Measurements from ENCODE around the gene RNASE7. TPM values are rescaled to one million over a fixed set of nuclear protein-coding genes. Genes with fewer than 3 reads are reported as not detected.

Gene RNASE7, protein sequence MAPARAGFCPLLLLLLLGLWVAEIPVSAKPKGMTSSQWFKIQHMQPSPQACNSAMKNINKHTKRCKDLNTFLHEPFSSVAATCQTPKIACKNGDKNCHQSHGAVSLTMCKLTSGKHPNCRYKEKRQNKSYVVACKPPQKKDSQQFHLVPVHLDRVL
- total RNA-seq (not detected), polyA plus RNA-seq (ENCODE audit: insufficient read depth in 1 of 8, insufficient read length in 8 of 8, low replicate concordance in 1 of 8) (under 1 TPM in 3 of 8 donors, not detected in 5; 0.13 to 0.27 (median 0.18) TPM)
- long read RNA-seq, donor 1 = 0 reads
- long read RNA-seq, donor 2 = 0 reads
- long read RNA-seq, donor 3 = 0 reads
- long read RNA-seq, donor 4 = 0 reads
- long read RNA-seq, donor 5 = 0 reads
- long read RNA-seq, donor 6 = 0 reads
- long read RNA-seq, donor 7 = 0 reads
- long read RNA-seq, donor 8 = 0 reads
- long read RNA-seq, donor 9 = 0 reads
- long read RNA-seq, donor 10 = 0 reads
- long read RNA-seq, donor 11 = 0 reads

DNA sequence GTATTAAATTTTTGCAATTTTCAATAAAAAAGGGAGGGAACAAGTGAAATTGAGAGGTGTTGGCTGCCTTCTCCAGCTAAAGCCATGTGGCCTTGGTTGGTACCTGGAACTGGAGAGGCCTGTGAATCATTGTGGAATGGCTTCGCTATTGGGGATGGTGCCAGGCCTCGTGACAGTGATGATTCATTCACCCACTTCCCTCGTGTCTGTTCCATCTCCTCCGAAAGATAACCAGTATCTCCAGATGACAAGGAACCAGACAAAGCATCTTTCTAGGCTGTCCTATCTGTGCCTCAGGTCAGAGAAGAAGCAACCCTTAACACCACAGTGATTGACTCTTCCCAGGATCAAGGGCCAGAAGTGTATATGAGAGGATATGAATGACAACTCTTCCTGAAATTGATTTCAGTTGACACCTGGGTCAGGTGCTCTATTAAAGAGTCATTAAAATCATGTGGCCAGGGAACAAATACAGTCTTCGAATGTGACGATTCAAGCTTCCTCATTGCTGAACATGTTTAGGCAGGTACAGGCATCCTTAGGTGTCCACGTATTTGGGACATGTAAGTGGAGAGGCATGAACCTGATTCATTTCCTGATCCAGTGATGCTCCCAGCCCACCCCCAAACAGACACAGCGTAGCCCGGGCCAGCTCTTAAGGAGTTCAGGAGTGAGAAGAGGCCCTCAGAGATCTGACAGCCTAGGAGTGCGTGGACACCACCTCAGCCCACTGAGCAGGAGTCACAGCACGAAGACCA lies at the start of gene RNASE7:
TSS of gene RNASE7 (plus strand) at position 687 of the 758 bp plus-strand sequence. CDS start 631 bp downstream, outside the sequence.
- WGBS (ENCODE audit: insufficient coverage) = 77% methylated on average over 8 of the region's 11 CpGs
- Histone ChIP-seq H3K36me3 (ENCODE audit: control insufficient read depth, insufficient read depth, low read length) (no peaks in the 10 kb centered on the region), H3K4me1 (ENCODE audit: control insufficient read depth, insufficient read depth, low read length) (peaks cover 41% of the 10 kb centered on the region), H3K27me3 (ENCODE audit: control insufficient read depth, insufficient read depth, low read length) (no peaks in the 10 kb centered on the region), H3K27ac (ENCODE audit: low read length) (no peak within 1 kb of the TSS), H3K4me3 (ENCODE audit: low read length) (no peak within 1 kb of the TSS), H3K9me3 (replicated peaks; ENCODE audit: control insufficient read depth, low read depth, low read length) (no peaks in the 10 kb centered on the region)
- no peak for DNase-seq

DNA sequence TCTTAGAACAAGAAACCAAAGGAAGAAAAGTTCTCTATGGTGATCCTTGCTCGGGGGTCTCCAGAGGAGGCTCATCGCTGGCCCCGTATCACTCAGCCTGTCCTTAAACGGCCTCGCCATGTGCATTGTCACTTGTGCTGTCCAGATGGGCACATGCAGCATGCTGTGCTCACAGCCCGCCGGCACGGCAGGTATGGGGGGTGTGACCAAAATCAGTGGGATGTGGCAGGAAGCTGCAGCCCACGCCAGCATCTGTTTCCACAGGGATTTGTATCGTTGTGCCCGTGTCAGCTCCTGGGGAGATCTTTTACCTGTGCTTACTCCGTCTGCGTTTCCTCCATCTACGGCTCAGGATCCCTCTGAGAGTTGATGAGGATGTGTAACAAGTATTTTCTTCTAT lies 45.6 kb upstream of the RNASE7 start:
- Histone ChIP-seq H3K9me3 (replicated peaks; ENCODE audit: control insufficient read depth, low read depth, low read length) (no peaks in the 10 kb centered on the region), H3K27me3 (ENCODE audit: control insufficient read depth, insufficient read depth, low read length) (no peaks in the 10 kb centered on the region), H3K27ac (ENCODE audit: low read length) (no peak overlapping the region), H3K4me1 (ENCODE audit: control insufficient read depth, insufficient read depth, low read length) (no peaks in the 10 kb centered on the region), H3K36me3 (ENCODE audit: control insufficient read depth, insufficient read depth, low read length) (peaks cover 51% of the 10 kb centered on the region), H3K4me3 (ENCODE audit: low read length) (no peak overlapping the region)
- 84% methylated on average over 7 of the region's 14 CpGs for WGBS (ENCODE audit: insufficient coverage)
- no peak for DNase-seq

DNA sequence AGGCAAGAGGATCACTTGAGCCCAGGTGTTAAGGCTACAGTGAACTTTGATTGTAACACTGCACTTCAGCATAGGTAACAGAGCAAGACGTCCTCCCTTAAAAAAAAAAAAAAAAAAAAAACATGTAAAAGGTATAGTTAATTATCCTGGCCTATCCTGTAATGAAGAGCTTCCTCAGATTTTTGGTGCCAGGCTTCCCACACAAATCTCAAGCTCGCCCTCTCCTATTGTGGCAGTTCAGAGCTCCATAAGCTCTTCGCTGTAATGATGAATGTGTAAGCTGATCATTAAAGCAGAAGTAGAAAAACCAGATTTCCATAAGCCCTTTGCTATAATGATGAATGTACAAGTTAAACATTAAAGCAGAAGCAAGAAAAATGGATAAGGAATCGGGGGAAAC lies 45.0 kb upstream of the RNASE7 start:
- no peak for DNase-seq
- Histone ChIP-seq H3K4me3 (ENCODE audit: low read length) (no peak overlapping the region), H3K4me1 (ENCODE audit: control insufficient read depth, insufficient read depth, low read length) (no peaks in the 10 kb centered on the region), H3K27me3 (ENCODE audit: control insufficient read depth, insufficient read depth, low read length) (no peaks in the 10 kb centered on the region), H3K9me3 (replicated peaks; ENCODE audit: control insufficient read depth, low read depth, low read length) (no peaks in the 10 kb centered on the region), H3K27ac (ENCODE audit: low read length) (no peak overlapping the region), H3K36me3 (ENCODE audit: control insufficient read depth, insufficient read depth, low read length) (peaks cover 47% of the 10 kb centered on the region)
- WGBS (ENCODE audit: insufficient coverage) = no CpG with 5 or more reads among the region's 4 CpGs

DNA sequence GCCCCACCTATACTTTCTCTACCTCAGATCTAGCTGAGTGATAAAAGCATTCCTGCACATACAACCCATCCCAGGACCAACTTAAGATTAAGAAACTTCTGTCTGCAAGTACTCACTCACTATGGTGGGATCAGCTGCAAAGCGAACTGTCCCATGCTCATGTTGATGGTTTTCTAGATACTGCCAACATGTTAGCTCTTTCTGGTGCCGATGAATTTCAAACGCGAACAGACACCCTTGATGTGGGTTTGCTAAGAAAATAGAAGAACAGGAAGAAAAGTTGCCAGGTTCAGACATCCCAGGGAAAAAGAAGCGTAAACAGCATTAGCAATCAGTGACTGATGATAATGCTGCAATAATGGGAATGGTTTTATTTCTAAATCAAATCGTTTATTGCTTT lies 44.6 kb upstream of the RNASE7 start:
- DNase-seq = no peak
- Histone ChIP-seq H3K27me3 (ENCODE audit: control insufficient read depth, insufficient read depth, low read length) (no peaks in the 10 kb centered on the region), H3K4me3 (ENCODE audit: low read length) (no peak overlapping the region), H3K27ac (ENCODE audit: low read length) (no peak overlapping the region), H3K9me3 (replicated peaks; ENCODE audit: control insufficient read depth, low read depth, low read length) (no peaks in the 10 kb centered on the region), H3K36me3 (ENCODE audit: control insufficient read depth, insufficient read depth, low read length) (peaks cover 43% of the 10 kb centered on the region), H3K4me1 (ENCODE audit: control insufficient read depth, insufficient read depth, low read length) (no peaks in the 10 kb centered on the region)
- 91% methylated on average over 4 of the region's 6 CpGs for WGBS (ENCODE audit: insufficient coverage)

DNA sequence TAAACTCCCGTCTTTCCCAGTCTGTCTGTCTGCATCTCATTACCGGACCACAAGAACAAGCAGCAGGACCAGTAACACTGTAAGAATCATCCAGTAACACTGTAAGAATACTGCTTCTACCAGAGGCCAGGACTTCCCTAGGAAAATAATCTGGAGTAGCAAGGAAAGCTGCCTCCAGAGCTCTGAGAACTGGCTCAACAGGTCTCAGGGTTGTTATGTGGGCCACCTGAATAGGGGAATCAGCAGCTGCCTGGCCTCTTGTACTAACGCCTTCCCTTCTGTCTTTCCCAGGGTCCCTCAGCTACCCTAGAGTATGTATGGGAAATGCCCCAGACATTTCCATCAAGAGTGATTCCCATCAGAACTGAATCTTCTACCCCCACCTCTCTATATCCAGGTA lies 44.0 kb upstream of the RNASE7 start:
- H3K27ac ChIP-seq (ENCODE audit: low read length) = no peak overlapping the region
- H3K4me3 ChIP-seq (ENCODE audit: low read length) = no peak overlapping the region
- no peak for DNase-seq
- no peaks in the 10 kb centered on the region for H3K27me3 ChIP-seq (ENCODE audit: control insufficient read depth, insufficient read depth, low read length)
- peaks cover 37% of the 10 kb centered on the region for H3K36me3 ChIP-seq (ENCODE audit: control insufficient read depth, insufficient read depth, low read length)
- no peaks in the 10 kb centered on the region for H3K9me3 ChIP-seq (replicated peaks; ENCODE audit: control insufficient read depth, low read depth, low read length)
- no peaks in the 10 kb centered on the region for H3K4me1 ChIP-seq (ENCODE audit: control insufficient read depth, insufficient read depth, low read length)
- no CpG with 5 or more reads among the region's 3 CpGs for WGBS (ENCODE audit: insufficient coverage)

DNA sequence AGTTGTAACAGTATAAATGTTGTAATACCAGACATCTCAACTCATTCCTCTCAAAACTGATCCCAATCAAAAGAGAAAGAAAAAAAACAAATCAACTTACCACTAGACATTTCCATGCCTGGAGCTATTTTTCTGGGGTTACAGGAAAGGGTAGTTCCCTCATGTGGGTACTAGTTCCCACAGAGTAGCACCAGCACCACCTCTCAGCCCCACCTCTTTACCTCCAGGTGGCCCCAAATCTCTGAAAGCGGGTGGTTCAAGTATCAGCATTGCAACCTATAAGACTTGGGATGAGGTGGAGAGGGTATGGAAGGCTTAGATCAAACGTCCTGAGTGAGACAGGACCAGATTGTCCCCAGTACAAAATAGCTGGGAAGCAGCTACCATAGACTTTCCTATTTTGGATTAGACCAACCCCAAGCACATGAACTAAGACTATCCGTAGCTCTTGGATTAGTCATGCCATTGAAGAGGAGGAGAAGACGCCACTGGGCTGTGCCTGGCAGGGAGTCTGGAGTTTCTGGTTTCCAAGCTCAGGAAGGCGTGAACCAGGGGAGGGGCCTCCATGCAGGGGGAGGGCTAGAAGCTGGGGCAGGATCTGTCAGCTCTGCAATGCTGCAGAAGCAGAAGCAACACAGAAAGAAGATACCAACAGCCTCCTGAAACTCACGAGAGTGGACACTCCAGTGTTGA lies 43.3 kb upstream of the RNASE7 start, which contains the start of gene SLC39A2:
TSS of gene SLC39A2 (plus strand) at position 620 of the 693 bp plus-strand sequence. CDS start 154 bp downstream, outside the sequence.
- Histone ChIP-seq H3K27ac (ENCODE audit: low read length) (no peak within 1 kb of the TSS), H3K4me1 (ENCODE audit: control insufficient read depth, insufficient read depth, low read length) (no peaks in the 10 kb centered on the region), H3K4me3 (ENCODE audit: low read length) (no peak within 1 kb of the TSS), H3K36me3 (ENCODE audit: control insufficient read depth, insufficient read depth, low read length) (peaks cover 34% of the 10 kb centered on the region), H3K9me3 (replicated peaks; ENCODE audit: control insufficient read depth, low read depth, low read length) (no peaks in the 10 kb centered on the region), H3K27me3 (ENCODE audit: control insufficient read depth, insufficient read depth, low read length) (no peaks in the 10 kb centered on the region)
- 17% methylated on average over 1 of the region's 6 CpGs for WGBS (ENCODE audit: insufficient coverage)
- DNase-seq = no peak

DNA sequence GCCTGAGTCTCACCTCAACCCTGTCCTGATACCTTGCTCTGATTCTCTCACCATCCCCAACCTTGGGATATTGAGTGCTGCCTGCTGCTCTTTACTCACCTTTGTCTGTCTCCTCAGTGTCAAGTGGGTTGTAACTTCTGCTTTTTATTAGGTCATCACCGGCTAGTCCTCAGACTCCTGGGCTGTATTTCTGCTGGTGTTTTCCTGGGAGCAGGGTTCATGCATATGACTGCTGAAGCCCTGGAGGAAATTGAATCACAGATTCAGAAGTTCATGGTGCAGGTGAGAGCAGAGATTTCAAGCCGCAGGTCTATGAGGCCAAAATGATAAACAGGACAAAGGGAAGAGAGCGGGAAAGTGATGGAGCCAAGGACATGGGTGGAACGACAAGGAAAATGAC lies 42.6 kb upstream of the RNASE7 start:
- Histone ChIP-seq H3K4me1 (ENCODE audit: control insufficient read depth, insufficient read depth, low read length) (no peaks in the 10 kb centered on the region), H3K36me3 (ENCODE audit: control insufficient read depth, insufficient read depth, low read length) (peaks cover 26% of the 10 kb centered on the region), H3K27me3 (ENCODE audit: control insufficient read depth, insufficient read depth, low read length) (no peaks in the 10 kb centered on the region), H3K4me3 (ENCODE audit: low read length) (no peak overlapping the region), H3K27ac (ENCODE audit: low read length) (no peak overlapping the region), H3K9me3 (replicated peaks; ENCODE audit: control insufficient read depth, low read depth, low read length) (no peaks in the 10 kb centered on the region)
- DNase-seq = no peak
- WGBS (ENCODE audit: insufficient coverage) = 58% methylated on average over 4 of the region's 4 CpGs

DNA sequence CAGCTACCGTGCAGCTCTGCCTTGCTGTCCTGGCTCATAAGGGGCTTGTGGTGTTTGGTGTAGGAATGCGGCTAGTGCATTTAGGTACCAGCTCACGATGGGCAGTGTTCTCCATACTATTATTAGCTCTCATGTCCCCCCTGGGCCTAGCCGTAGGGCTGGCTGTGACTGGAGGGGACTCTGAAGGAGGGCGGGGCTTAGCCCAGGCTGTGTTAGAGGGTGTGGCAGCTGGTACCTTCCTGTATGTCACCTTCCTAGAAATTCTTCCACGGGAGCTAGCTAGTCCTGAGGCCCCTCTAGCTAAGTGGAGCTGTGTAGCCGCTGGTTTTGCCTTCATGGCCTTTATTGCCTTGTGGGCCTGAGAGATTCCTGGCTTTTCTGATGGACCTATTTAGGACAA lies 40.9 kb upstream of the RNASE7 start:
- H3K4me1 ChIP-seq (ENCODE audit: control insufficient read depth, insufficient read depth, low read length) = no peaks in the 10 kb centered on the region
- H3K27ac ChIP-seq (ENCODE audit: low read length) = no peak overlapping the region
- DNase-seq = no peak
- H3K4me3 ChIP-seq (ENCODE audit: low read length) = no peak overlapping the region
- no peaks in the 10 kb centered on the region for H3K9me3 ChIP-seq (replicated peaks; ENCODE audit: control insufficient read depth, low read depth, low read length)
- 55% methylated on average over 2 of the region's 7 CpGs for WGBS (ENCODE audit: insufficient coverage)
- H3K27me3 ChIP-seq (ENCODE audit: control insufficient read depth, insufficient read depth, low read length) = no peaks in the 10 kb centered on the region
- peaks cover 10% of the 10 kb centered on the region for H3K36me3 ChIP-seq (ENCODE audit: control insufficient read depth, insufficient read depth, low read length)

DNA sequence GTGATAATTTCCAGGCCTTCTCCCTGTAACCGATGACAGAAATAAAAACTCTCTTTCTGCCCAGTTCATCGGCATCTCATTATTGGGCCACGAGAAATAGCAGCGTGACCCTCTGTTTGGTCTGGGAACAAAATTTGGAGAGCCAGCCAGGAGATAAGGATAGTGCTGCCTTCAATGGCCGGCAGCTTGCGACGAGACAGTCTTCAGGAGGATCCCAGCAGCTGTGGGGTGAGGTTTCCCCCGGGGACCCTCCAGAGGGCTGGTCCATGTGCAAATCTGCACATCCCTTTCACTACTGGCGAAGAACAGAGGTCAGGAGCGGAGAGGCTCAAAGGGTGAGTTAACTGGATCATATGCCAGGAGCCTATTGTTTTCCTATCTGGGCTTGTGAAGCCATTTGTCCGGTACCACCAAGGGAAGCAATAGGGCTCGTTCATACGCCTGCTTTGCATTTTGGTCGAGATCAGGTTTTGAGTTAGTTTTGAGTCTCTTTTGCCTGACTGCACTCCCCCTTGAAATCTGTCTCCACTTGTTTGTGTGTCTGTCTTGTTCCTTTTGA lies 38.3 kb upstream of the RNASE7 start:
- Histone ChIP-seq H3K36me3 (ENCODE audit: control insufficient read depth, insufficient read depth, low read length) (no peaks in the 10 kb centered on the region), H3K4me3 (ENCODE audit: low read length) (no peak overlapping the region), H3K27ac (ENCODE audit: low read length) (no peak overlapping the region), H3K27me3 (ENCODE audit: control insufficient read depth, insufficient read depth, low read length) (no peaks in the 10 kb centered on the region), H3K4me1 (ENCODE audit: control insufficient read depth, insufficient read depth, low read length) (no peaks in the 10 kb centered on the region), H3K9me3 (replicated peaks; ENCODE audit: control insufficient read depth, low read depth, low read length) (no peaks in the 10 kb centered on the region)
- no peak for DNase-seq
- WGBS (ENCODE audit: insufficient coverage) = 76% methylated on average over 13 of the region's 14 CpGs

Data from muscle of leg (tissue), 16 donors.